H54 (cell line): ENCODE data around the gene CEP112.
A peak's percentile ranks its signal among the peaks of the same experiment; 100 is the strongest.
"Not testable (repeated sequence)": the region's sequence is repeated elsewhere in the genome, so short reads cannot be mapped to it uniquely, and the experiment has no call there.

ENCODE experiments used
- DNase-seq: peaks from one replicate; pipeline ENCODE4 v3.0.0; 2011; ENCODE audit warnings: low spot score, mixed read lengths; ENCODE audit not compliant: insufficient read length
- FAIRE-seq: peaks from 3 replicates; lab custom pipeline; 2011; peaks lifted over from hg19 to GRCh38; lab: Jason Lieb, UNC
- POLR2A ChIP-seq: IDR thresholded peaks from 2 replicates; pipeline ENCODE4 v1.6.1; 2011; ENCODE audit warnings: low read depth, mild to moderate bottlenecking, low read length

CEP112 gene

DNA sequence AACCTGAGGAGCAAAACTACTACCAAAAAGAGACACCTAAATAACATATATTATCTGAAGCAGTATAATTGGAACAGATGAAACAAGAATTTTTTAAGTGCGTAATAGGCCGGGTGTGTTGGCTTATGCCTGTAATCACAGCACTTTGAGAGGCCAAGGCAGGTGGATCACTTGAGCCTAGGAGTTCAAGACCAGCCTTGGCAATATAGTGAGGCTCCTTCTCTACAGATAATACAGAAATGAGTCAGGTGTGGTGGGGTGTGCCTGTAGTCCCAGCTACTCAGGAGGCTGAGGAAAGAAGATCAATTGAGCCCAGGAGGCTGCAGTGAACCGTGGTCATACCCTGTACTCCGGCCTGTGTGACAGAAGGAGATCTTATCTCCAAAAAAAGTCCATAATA, 336.3 kb downstream of the CEP112 start:
- no peak for FAIRE-seq
- no peak for TF ChIP-seq POLR2A
- no peak for DNase-seq

DNA sequence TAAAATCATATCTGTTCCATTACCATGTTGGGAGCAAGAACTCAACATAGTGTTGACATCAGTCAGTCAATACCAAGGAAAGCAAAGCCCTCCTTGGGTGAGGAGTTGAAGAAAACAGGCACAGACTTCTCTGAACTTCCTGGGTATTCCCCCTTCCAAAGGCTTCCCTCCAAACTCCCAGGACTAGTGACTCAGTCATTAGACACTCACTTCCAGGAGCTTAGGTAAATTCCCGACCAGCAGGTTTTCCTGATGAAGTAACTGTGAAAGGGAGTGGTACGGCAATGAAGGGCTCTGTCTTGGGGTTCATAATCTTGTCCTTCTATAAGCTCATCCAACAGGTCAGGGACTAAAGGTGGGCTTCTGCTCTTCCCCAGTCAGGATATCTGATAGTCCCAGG, 336.7 kb downstream of the CEP112 start:
- DNase-seq (peak; percentile 47), FAIRE-seq (peak; percentile 100)
- no peak for TF ChIP-seq POLR2A

DNA sequence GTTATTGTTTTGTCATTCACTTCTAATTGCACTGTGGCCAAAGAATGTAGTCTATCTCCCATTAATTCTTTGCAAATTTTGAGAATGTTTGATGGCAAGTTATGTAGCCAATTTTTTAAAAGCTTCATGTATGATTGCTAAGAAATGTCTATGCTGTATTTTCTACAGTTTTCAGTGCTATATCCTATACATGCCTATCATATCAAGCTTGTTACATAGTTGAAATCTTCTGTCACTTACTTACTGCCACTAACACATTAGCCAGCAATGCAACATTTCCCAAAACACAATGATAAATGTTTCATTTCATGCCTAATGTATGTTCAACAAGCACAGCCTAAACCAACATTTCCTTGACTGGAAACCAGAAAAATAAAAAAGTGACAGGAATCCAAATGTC, 338.1 kb downstream of the CEP112 start:
- FAIRE-seq, result peak; percentile 83
- TF ChIP-seq POLR2A, result no peak
- no peak for DNase-seq

DNA sequence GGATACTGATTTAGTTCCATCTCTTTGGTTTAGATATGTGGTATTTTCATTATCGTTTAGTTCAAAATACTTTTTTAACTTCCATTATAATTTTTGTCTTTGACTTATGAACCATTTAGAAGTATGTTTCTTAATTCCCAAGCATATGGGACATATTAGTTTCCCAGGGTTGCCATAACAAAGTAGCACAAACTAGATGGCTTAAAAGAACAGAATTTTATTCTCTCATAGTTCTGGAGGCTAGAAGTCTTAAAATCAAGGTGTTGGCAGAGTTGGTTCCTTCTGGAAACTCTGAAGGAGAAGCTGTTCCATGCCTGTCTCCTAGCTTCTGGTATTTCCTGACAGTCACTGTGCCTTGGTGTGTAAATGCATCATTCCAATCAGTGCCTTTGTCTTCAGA, 339.0 kb downstream of the CEP112 start:
- DNase-seq (no peak), FAIRE-seq (no peak)
- TF ChIP-seq POLR2A, result no peak

DNA sequence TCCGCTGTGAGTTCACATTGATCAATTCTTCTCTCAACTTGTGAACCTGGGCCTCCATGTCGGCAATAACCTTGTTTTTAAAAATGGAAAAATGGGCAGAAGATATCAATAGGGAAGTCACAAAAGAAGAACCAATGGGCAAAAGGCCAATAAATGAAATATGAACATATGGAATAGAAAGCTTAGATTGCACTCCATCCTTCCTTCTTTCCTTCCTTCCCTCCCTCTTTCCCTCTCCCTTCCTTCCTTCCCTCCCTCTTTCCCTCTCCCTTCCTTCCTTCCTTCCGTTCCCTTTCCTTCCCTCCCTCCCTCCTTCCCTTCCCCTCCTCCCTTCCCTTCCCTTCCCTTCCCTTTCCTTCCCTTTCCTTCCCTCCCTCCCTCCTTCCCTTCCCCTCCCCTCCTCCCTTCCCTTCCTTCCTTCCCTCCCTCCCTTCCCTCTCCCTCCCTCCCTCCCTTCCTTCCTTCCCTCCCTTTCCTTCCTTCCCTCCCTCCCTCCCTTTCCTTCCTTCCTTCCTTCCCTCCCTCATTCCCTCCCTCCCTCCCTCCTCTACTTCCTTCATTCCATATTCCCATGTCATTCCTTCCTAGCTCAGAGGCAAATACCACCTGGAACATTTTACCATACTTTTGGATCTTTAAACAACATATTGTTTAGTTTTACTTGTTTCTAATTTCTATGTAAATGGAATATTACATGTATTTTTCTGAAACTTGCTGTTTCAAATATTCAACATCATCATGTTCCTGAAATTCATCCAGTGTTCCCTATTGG, 339.8 kb downstream of the CEP112 start:
- DNase-seq, result no peak
- no peak for FAIRE-seq
- no peak for TF ChIP-seq POLR2A

DNA sequence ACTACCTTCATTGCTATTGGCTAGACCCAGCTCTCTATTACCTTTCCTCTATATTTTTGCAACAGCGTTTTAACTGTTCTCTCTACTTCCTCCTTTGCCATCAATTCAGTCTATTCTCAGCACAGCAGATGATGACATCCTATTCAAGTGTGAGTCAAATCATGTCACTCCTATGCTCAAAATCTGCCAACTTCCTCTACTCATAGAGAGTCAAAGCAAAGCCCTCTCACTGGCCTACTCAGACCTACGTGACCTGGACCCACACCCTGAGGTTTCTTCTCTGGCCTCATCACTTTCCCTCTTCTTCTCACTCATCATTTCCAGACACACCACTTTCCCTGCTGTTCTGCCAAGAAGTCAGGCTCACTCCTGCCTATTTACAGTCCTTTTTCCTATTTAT, 341.4 kb downstream of the CEP112 start:
- DNase-seq (peak; percentile 15), FAIRE-seq (peak; percentile 94)
- TF ChIP-seq POLR2A, result no peak

DNA sequence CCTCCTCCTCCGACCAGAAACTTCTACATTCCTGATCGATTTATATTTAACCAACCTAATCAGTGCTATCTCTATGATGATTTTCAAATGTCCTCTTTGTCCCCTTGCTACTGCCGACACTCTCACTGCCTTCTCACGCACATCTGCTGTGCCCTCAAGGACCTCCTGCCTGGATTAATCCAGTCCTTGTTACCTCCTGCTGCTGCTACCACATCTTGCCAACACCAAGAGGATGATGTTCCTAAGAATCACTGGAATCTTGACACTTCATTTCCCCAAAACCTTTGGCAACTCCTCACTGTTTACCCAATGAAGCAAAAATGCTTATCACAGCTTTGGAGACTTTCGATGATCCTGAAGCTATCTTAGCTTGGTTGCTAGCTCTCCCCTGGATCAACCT, 343.2 kb downstream of the CEP112 start:
- no peak for FAIRE-seq
- DNase-seq, result no peak
- TF ChIP-seq POLR2A, result no peak

DNA sequence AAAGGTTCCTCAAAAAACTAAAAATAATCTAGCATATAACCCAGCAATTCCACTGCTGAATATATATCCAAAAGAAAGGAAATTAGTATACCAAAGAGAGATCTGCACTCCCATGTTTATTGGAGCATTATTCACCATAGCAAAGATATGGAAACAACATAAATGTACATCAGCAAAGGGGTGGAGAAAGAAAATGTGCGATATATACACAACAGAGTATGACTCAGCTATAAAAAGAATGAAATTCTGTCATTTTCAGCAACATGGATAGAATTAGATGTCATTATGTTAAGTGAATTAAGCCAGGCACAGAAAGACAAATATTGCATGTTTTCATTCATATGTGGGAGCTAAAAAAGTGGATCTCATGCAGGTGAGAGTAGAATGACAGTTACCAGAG, 350.8 kb downstream of the CEP112 start:
- no peak for TF ChIP-seq POLR2A
- no peak for FAIRE-seq
- DNase-seq, result no peak

DNA sequence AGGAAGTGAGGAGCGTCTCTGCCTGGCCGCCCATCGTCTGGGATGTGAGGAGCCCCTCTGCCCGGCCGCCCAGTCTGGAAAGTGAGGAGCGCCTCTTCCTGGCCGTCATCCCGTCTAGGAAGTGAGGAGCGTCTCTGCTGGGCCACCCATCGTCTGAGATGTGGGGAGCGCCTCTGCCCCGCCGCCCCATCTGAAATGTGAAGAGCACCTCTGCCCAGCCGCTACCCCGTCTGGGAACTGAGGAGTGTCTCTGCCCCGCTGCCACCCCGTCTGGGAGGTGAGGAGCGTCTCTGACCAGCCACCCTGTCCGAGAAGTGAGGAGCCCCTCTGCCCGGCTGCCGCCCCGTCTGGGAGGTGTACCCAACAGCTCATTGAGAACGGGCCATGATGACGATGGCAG, 354.7 kb downstream of the CEP112 start:
- not testable (repeated sequence) for DNase-seq, FAIRE-seq

DNA sequence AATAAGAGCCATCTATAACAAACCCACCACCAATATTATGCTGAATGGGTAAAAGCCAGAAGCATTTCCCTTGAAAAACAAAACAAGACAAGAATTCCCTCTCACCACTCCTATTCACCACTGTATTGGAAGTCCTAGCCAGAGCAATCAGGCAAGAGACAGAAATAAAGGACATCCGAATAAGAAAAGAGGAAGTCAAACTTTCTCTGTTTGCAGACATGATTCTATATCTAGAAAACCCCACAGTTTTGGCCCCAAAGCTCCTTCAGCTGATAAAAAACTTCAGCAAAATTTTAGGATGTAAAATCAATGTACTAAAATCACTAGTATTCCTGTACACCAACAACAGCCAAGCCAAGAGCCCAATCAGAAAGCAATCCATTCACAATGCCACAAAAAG, 358.7 kb downstream of the CEP112 start:
- no peak for TF ChIP-seq POLR2A
- DNase-seq (no peak), FAIRE-seq (no peak)

DNA sequence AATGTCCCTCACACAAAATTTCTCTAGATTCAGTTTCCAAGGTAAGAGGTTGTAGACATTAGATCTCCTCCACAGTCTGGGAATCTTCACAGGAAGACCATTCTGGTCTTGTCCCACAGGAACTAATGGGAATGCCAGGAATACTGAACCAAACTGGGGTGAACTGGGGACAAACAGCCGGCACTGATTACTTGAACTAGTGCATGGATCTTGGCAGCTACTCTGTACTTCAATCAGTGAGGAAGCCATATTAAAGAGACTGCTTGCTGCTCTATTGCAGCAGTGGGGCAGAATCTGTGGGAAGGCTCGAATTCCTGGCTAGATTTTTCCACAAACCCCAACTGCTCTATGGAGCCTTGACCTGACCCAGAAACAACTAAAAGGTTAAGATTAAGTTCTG, 361.6 kb downstream of the CEP112 start:
- TF ChIP-seq POLR2A, result no peak
- DNase-seq, result no peak
- FAIRE-seq, result no peak

DNA sequence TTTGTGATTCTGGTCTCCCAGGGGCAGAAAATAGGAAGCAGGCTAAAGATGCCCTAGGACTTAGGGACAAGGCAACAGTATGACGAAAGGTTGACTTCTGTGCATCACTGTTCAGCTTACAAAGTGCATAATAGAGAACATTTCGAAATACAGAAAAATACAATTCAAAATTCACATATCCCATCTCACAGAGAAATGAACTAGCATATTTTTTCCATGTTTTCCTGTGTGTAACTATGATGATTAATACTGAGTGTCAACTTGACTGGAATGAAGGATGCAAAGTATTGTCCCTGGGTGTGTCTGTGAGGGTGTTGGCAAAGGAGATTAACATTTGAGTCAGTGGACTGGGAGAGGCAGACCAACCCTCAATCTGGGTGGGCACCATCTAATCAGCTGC, 365.4 kb downstream of the CEP112 start:
- not testable (repeated sequence) for FAIRE-seq, DNase-seq

DNA sequence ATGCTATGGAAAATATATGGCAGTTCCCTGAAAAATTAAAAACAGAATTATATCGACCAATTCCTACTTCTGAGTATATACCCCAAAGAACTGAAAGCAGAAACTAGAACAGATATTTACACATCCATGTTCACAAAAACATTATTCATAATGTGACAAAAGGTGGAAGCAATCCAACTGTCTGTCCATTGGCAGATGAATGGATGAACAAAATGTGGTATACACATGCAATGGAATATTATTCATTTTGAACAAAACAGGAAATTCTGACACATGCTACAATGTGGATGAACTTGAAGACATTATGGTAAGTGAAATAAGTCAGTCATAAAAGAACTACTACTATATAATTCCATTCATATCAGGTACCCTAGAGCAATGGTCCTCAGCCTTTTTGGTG, 367.0 kb downstream of the CEP112 start:
- TF ChIP-seq POLR2A, result no peak

DNA sequence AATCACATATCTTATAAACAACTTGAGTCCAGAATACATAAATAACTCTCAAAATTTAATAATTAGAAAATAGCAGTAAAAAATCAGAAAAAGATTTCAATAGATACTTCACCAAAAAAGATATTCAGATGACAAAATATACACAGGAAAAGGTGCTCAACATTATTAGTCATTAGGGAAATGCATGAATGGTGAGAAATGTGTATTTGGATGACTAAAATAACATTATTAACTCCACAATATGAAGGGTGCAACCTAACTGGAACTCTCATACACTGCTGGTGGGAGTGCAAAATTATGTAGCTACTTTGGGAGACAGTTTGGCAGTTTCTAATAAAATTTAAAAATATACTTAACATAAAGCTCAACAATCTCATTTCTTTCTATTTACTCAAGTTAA, 368.2 kb downstream of the CEP112 start:
- no peak for TF ChIP-seq POLR2A
- DNase-seq (no peak), FAIRE-seq (no peak)

More for the DNA sequence above, 367.0 kb downstream of the CEP112 start:
- FAIRE-seq, result no peak
- no peak for DNase-seq

DNA sequence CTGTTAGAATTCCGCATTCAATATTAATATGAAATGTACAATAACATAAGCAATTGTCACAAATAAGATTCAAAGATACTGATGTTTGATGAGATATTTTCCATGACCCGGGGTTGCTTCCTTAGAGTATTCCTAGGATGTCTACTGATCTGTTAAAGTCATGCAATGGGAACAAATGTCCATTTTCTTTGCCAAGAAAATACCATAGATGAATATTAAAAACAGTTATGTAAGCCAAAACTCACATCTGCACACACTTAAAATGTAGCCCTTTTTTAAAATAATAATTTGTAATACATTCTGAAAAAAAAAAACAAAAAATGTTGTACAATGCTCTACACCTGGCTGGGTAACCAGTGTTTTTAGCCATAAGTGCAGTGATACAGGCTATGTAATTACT, 371.1 kb downstream of the CEP112 start:
- DNase-seq (no peak), FAIRE-seq (no peak)
- TF ChIP-seq POLR2A, result no peak
